DND-41 (cell line): Measurements from ENCODE around the gene C1orf167.

Experiments
- CTCF ChIP-seq: IDR thresholded peaks from 2 replicates; pipeline ENCODE4 v1.5.1; 2012; ENCODE audit warnings: borderline replicate concordance, low read length, moderate library complexity, mild to moderate bottlenecking; ENCODE audit not compliant: poor library complexity, severe bottlenecking; ENCODE audit errors: extremely low read depth
- EZH2 ChIP-seq: IDR thresholded peaks from 3 replicates; pipeline ENCODE4 v1.6.1; 2012; ENCODE audit warnings: borderline replicate concordance, low read depth, mild to moderate bottlenecking, moderate library complexity, low read length, inconsistent platforms; ENCODE audit not compliant: severe bottlenecking

GRCh38 chr1:11828511-11828910 lies 66.5 kb downstream of the C1orf167 start:
- TF ChIP-seq EZH2 = no peak
- TF ChIP-seq CTCF = no peak
